GM18873 (cell line): Measurements from ENCODE around the gene COL23A1.

ENCODE experiments used
- ATAC-seq: cut with Tn5 transposase; IDR thresholded peaks from one replicate; pipeline ENCODE4 v1.9.1; 2021; ENCODE audit warnings: mild to moderate bottlenecking, moderate library complexity, moderate number of reproducible peaks; ENCODE audit not compliant: unreplicated experiment, low FRiP score

Gene COL23A1

GRCh38 chr5:178442405-178443257 is 147.6 kb downstream of the COL23A1 start:
- no peak for ATAC-seq

- no peak for ATAC-seq
These were observed 148.5 kb downstream of the COL23A1 start for GRCh38 chr5:178441486-178442270.

- no peak for ATAC-seq
These were observed 150.0 kb downstream of the COL23A1 start for GRCh38 chr5:178440181-178440580.

- no peak for ATAC-seq
These were observed 150.6 kb downstream of the COL23A1 start for GRCh38 chr5:178439493-178440180.

GRCh38 chr5:178438796-178439195 is 151.4 kb downstream of the COL23A1 start:
- ATAC-seq, result no peak

GRCh38 chr5:178437386-178438075 is 152.7 kb downstream of the COL23A1 start:
- no peak for ATAC-seq

- ATAC-seq, result no peak
These were observed 153.8 kb downstream of the COL23A1 start for GRCh38 chr5:178436326-178436940.

GRCh38 chr5:178435321-178436238 is 154.6 kb downstream of the COL23A1 start:
- no peak for ATAC-seq

GRCh38 chr5:178434851-178435250 is 155.3 kb downstream of the COL23A1 start:
- ATAC-seq, result no peak

- no peak for ATAC-seq
These were observed 156.0 kb downstream of the COL23A1 start for GRCh38 chr5:178434016-178434761.

GRCh38 chr5:178433273-178433775 is 156.9 kb downstream of the COL23A1 start:
- no peak for ATAC-seq

GRCh38 chr5:178432421-178433272 is 157.5 kb downstream of the COL23A1 start:
- no peak for ATAC-seq

- ATAC-seq, result no peak
These were observed 158.4 kb downstream of the COL23A1 start for GRCh38 chr5:178431782-178432165.

GRCh38 chr5:178431063-178431781 is 159.0 kb downstream of the COL23A1 start:
- no peak for ATAC-seq

GRCh38 chr5:178430186-178431062 is 159.8 kb downstream of the COL23A1 start:
- ATAC-seq, result no peak
